Hypothalamus (tissue), 51 donors: ENCODE measurements around the gene CNOT6.
"Not testable (repeated sequence)": the region's sequence is repeated elsewhere in the genome, so short reads cannot be mapped to it uniquely, and the experiment has no call there.

Source experiments
- DNase-seq, 51 donors: peaks; one replicate each; lab custom pipeline; 2025; lab: John Stamatoyannopoulos, UW

Gene CNOT6

DNA sequence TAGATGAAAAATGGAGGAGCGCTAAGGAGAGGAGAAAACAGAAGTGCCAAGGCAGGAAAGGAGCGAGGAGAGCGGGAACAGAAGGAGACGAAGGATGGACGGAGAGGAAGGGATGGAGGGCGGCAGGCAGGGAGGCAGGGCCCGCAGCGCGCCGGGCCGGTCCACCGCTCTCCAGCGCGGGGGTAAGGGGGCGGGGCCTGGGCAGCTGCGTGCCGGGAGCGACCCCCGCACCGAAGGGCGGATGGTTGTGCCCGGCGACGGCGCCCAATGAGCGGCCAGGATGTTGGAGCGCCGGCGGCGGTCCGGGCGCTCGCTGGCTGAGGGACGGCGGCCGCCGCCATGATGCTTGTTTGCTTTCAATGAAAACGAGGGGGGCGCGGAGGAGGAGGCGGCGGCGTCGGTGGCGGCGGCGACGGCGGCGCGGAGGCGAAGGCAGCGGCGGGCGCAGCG lies at the start of gene CNOT6:
CNOT6 (plus strand) TSS at position 320 of the 450 bp plus-strand sequence. CDS start 34,898 bp downstream, outside the sequence.
- DNase-seq = peak; percentile 60 to 97 (median 88)

- DNase-seq = no peak
Observed at GRCh38 chr5:180454752-180455151, 39.4 kb upstream of the CNOT6 start.

- no peak for DNase-seq
Observed at GRCh38 chr5:180455872-180456271, 38.3 kb upstream of the CNOT6 start.

DNA sequence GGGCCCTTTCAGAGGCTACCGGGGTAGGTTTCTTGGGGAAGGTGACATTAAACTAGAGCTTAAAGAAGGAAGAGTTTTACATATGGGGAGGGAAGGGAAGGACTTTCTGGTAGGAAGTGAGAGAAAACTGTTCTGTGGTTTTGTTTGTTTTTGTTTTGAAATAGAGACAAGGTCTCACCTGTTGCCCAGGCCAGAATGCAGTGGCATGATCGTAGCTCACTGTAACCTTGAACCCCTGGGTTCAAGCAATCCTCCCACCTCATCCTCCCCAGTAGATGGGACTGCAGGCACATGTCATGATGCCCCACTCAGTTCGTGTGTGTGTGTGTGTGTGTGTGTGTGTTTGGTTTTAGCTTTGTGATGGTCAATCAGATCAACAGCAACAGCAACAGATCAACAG lies 37.4 kb upstream of the CNOT6 start:
- no peak for DNase-seq

GRCh38 chr5:180458852-180459673 lies 35.1 kb upstream of the CNOT6 start:
- DNase-seq = not testable (repeated sequence)

- DNase-seq = not testable (repeated sequence)
Observed at GRCh38 chr5:180459674-180460142, 34.5 kb upstream of the CNOT6 start.

GRCh38 chr5:180460834-180461233 lies 33.3 kb upstream of the CNOT6 start:
- no peak for DNase-seq

- no peak for DNase-seq
Observed at GRCh38 chr5:180461303-180461702, 32.9 kb upstream of the CNOT6 start.

DNA sequence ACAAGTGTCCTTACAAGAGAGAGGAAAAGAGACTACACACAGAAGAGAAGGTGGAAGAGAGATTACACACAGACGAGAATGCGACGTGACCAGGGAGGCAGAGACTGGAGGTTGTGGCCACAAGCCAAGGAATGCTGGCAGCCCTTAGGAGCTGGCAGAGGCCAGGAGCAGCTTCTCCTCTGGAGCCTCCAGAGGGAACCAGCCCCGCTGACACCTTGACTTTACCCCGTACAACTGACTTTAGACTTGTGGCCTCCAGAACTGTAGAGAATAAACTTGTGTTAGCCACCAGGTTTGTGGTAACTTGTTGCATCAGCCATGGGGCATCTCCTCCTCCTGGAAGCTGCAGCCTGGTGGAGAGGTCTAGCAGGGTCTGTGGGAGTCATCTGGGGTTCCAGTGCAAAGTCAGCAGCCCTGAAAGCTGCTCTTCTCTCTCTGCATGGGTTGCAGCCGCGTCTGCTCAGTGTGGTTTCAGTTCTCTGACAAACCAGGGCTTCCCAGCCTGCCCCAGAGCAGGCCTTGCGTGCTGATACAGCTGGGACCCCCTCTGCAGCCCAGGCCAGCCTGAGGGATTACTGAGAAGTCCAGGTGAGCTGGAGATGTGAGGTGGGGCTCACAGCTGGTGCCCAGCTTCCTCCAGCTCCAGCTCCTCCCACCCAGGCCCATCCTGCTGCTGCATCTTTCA lies 30.8 kb upstream of the CNOT6 start:
- no peak for DNase-seq

GRCh38 chr5:180463916-180464602 lies 30.1 kb upstream of the CNOT6 start:
- no peak for DNase-seq

DNA sequence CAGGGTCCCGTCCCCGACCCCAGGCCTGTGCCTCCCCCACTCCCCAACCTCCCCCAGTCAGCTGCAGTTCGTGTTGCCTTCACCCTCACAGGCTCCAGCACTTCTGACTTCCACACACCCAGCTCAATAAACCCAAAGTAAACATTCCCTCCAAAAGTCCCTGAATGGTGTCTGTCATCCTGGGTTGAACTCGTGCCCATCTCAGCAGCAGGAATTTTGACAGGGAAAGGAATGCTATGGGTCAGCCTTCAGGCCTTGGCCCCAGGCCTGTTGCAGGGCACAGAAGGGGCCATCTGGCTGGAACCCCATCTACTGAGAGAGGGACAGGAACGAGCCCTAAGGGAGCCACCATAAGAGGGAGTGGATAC lies 29.6 kb upstream of the CNOT6 start:
- no peak for DNase-seq

DNA sequence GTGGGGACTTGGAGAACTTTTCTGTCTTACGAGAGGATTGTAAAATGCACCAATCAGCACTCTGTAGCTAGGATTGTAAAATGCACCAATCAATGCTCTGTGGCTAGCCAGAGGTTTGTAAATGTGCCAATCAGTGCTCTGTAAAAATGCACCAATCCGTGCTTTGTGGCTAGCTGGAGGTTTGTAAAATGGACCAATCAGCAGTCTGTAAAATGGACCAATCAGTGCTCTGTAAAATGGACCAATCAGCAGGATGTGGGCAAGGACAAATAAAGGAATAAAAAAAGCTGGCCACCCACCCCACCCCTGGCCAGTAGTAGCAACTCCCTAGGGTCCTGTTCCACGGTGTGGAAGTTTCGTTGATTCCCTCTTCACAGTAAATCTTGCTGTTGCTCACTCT lies 29.1 kb upstream of the CNOT6 start:
- DNase-seq = not testable (repeated sequence)

DNA sequence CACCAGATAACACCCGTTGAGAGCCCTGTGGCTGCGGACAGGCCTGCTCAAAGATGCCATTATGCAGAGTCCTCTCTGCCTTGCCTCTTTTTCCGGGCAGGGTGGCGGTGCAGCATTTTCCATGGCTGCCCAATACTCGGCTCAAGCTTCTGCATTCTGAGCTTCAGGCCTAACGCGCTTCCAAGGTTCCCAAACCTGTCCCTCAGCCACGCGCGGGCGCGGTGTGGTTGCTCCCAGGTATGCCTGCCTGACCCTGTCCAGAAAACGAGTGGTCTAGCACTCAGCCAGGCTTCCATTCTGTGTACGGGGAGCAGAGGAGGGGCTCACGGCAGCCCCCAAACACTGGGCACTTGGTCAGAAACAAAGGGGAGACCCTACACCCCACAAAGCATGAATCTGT lies 27.9 kb upstream of the CNOT6 start:
- no peak for DNase-seq

GRCh38 chr5:180467028-180467975 lies 26.9 kb upstream of the CNOT6 start:
- no peak for DNase-seq

GRCh38 chr5:180467989-180468731 lies 26.0 kb upstream of the CNOT6 start:
- DNase-seq = no peak

DNA sequence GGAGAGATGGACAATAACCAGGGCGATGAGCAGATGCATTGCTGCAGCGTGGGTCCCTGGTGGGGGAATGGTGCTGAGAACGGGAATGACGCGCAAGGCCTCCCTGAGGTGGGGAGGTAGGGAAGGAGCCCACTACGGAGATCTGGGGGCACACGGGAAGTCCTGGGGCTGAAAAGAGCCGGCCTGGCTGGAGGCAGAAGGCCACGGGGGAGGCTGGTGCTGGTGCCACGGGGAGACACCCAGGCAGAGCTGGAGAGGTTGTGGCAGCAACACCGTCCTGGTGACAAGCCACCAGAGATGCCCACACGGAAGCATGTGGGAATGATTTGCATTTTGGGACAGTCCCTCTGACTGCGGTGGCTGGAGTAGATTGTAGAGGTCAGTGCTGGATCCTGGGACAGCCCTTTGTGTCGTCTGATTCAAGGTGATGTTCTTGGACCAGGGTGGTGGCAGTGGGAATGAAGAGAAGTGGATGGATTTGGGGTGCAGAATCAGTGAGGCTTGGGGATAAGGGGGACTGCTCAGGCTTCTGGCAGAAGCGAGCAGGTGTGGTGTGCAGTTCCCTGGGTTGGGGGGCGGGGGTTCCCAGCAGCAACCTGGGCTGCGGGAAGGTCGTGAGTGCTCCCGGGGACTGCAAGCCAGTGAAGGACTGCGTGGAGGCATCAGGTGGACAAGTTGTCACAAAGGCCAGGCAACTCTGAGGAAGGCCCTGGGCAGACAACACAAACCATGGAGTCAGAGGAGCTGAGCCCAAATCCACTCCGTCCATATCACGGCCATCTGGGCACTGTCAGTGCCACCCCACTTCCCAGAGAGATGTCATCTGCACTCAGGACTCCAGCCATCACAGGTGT lies 25.2 kb upstream of the CNOT6 start:
- DNase-seq = no peak

DNA sequence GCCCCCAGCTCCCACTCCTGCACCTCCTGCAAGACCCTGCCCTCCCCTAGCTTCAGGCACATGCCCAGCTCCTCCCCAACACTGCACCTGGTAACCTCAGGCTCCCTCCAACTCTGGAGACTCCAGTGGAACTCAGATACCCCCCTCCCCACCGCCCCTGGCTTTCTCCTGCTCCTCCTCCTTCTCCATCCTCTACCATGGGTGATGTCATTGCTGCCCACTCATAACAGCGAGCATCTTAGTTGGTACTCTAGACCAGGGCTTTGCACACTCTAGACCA lies 24.7 kb upstream of the CNOT6 start:
- no peak for DNase-seq

- no peak for DNase-seq
Observed at GRCh38 chr5:180469866-180470265, 24.3 kb upstream of the CNOT6 start.

GRCh38 chr5:180470361-180470760 lies 23.8 kb upstream of the CNOT6 start:
- no peak for DNase-seq
